ENCODE data around the gene CREB5. TPM values are rescaled to one million over a fixed set of nuclear protein-coding genes. Genes with fewer than 3 reads are reported as not detected.

Gene CREB5
- total RNA-seq, 2 experiments from 2014 or later = 0.19 to 0.22 TPM

GRCh38 chr7:28430616-28431015 lies 18.3 kb downstream of the CREB5 start:
- Histone ChIP-seq H3K27ac (ENCODE audit: low read depth in 1 of 2, low read length in 2 of 2) (no peak overlapping the region), H3K4me3 (ENCODE audit: low read length) (no peak overlapping the region), H3K36me3 (ENCODE audit: insufficient read depth, low read length) (no peaks in the 10 kb centered on the region), H3K4me1 (ENCODE audit: insufficient read depth, low read length) (no peaks in the 10 kb centered on the region), H3K9me3 (ENCODE audit: control insufficient read depth in 1 of 2, insufficient read depth in 1 of 2, low read length in 2 of 2) (no peaks in the 10 kb centered on the region), H3K27me3 (ENCODE audit: control insufficient read depth in 1 of 2, insufficient read depth in 2 of 2, low read length in 2 of 2) (peaks cover 0 to 2% of the 10 kb centered on the region in 2 experiments)
- ChIA-PET CTCF (no interaction called here), POLR2A (no interaction called here)
- Mint-ChIP-seq H3K36me3 (ENCODE audit: low read depth) (no peaks in the 10 kb centered on the region), H3K27ac (no peak overlapping the region), H3K9me3 (no peaks in the 10 kb centered on the region), H3K4me3 (no peak overlapping the region), H3K4me1 (ENCODE audit: low read depth) (no peaks in the 10 kb centered on the region), H3K27me3 (peaks cover 27% of the 10 kb centered on the region)
- intact Hi-C loops (cut with DNase I, micrococcal nuclease) = no loop called here
- ATAC-seq (ENCODE audit: poor library complexity) (no peak), DNase-seq (no peak)
- TF ChIP-seq CTCF (IDR thresholded peaks at IDR 0.05) = no peak

- no peak for DNase-seq
- Histone ChIP-seq H3K36me3 (ENCODE audit: insufficient read depth, low read length) (no peaks in the 10 kb centered on the region), H3K4me1 (ENCODE audit: insufficient read depth, low read length) (no peaks in the 10 kb centered on the region), H3K9me3 (ENCODE audit: control insufficient read depth in 1 of 2, insufficient read depth in 1 of 2, low read length in 2 of 2) (no peaks in the 10 kb centered on the region), H3K4me3 (ENCODE audit: low read length) (no peak overlapping the region), H3K27me3 (ENCODE audit: control insufficient read depth in 1 of 2, insufficient read depth in 2 of 2, low read length in 2 of 2) (peaks cover 2 to 4% of the 10 kb centered on the region in 2 experiments), H3K27ac (ENCODE audit: low read depth in 1 of 2, low read length in 2 of 2) (no peak overlapping the region)
- H3K36me3 Mint-ChIP-seq (ENCODE audit: low read depth) = no peaks in the 10 kb centered on the region
- TF ChIP-seq CTCF (IDR thresholded peaks at IDR 0.05) = no peak
- H3K27ac Mint-ChIP-seq = no peak overlapping the region
- no peaks in the 10 kb centered on the region for H3K4me1 Mint-ChIP-seq (ENCODE audit: low read depth)
- H3K9me3 Mint-ChIP-seq = no peaks in the 10 kb centered on the region
- peaks cover 37% of the 10 kb centered on the region for H3K27me3 Mint-ChIP-seq
- ATAC-seq (ENCODE audit: poor library complexity) = no peak
- ChIA-PET CTCF (no interaction called here), POLR2A (no interaction called here)
- H3K4me3 Mint-ChIP-seq = no peak overlapping the region
- intact Hi-C loops (cut with DNase I, micrococcal nuclease) = no loop called here
Measured at GRCh38 chr7:28432105-28432504, 19.8 kb downstream of the CREB5 start.

- TF ChIP-seq CTCF (IDR thresholded peaks at IDR 0.05) = no peak
- H3K4me1 Mint-ChIP-seq (ENCODE audit: low read depth) = no peaks in the 10 kb centered on the region
- Histone ChIP-seq H3K4me3 (ENCODE audit: low read length) (no peak overlapping the region), H3K9me3 (ENCODE audit: control insufficient read depth in 1 of 2, insufficient read depth in 1 of 2, low read length in 2 of 2) (no peaks in the 10 kb centered on the region), H3K36me3 (ENCODE audit: insufficient read depth, low read length) (no peaks in the 10 kb centered on the region), H3K27me3 (ENCODE audit: control insufficient read depth in 1 of 2, insufficient read depth in 2 of 2, low read length in 2 of 2) (peaks cover 2 to 4% of the 10 kb centered on the region in 2 experiments), H3K4me1 (ENCODE audit: insufficient read depth, low read length) (no peaks in the 10 kb centered on the region), H3K27ac (ENCODE audit: low read depth in 1 of 2, low read length in 2 of 2) (no peak overlapping the region)
- POLR2A ChIA-PET = no interaction called here
- no peak overlapping the region for H3K27ac Mint-ChIP-seq
- DNase-seq (no peak), ATAC-seq (ENCODE audit: poor library complexity) (no peak)
- intact Hi-C loops (cut with DNase I, micrococcal nuclease) = no loop called here
- peaks cover 41% of the 10 kb centered on the region for H3K27me3 Mint-ChIP-seq
- no peaks in the 10 kb centered on the region for H3K9me3 Mint-ChIP-seq
- H3K36me3 Mint-ChIP-seq (ENCODE audit: low read depth) = no peaks in the 10 kb centered on the region
- CTCF ChIA-PET = no interaction called here
- H3K4me3 Mint-ChIP-seq = no peak overlapping the region
Measured at GRCh38 chr7:28433039-28433438, 20.7 kb downstream of the CREB5 start.
